ENCODE measurements around the gene HDAC10.

Gene HDAC10

GRCh38 chr22:50220603-50221409 lies 30.3 kb downstream of the HDAC10 start:
- TF ChIP-seq CTCF (IDR thresholded peaks at IDR 0.05; ENCODE audit: control insufficient read depth, insufficient read depth, low read depth, low read length, missing control alignments) = no peak
- H3K4me3 ChIP-seq (ENCODE audit: control insufficient read depth, low read depth, low read length) = no peak overlapping the region
- no peak for DNase-seq (ENCODE audit: low read depth)

GRCh38 chr22:50219800-50220602 lies 31.1 kb downstream of the HDAC10 start:
- H3K4me3 ChIP-seq (ENCODE audit: control insufficient read depth, low read depth, low read length) = no peak overlapping the region
- DNase-seq (ENCODE audit: low read depth) = no peak
- TF ChIP-seq CTCF (IDR thresholded peaks at IDR 0.05; ENCODE audit: control insufficient read depth, insufficient read depth, low read depth, low read length, missing control alignments) = no peak

GRCh38 chr22:50218996-50219727 lies 31.9 kb downstream of the HDAC10 start:
- no peak for DNase-seq (ENCODE audit: low read depth)
- no peak overlapping the region for H3K4me3 ChIP-seq (ENCODE audit: control insufficient read depth, low read depth, low read length)
- TF ChIP-seq CTCF (IDR thresholded peaks at IDR 0.05; ENCODE audit: control insufficient read depth, insufficient read depth, low read depth, low read length, missing control alignments) = no peak

GRCh38 chr22:50218153-50218995 lies 32.7 kb downstream of the HDAC10 start:
- DNase-seq (ENCODE audit: low read depth) = no peak
- TF ChIP-seq CTCF (IDR thresholded peaks at IDR 0.05; ENCODE audit: control insufficient read depth, insufficient read depth, low read depth, low read length, missing control alignments) = no peak
- no peak overlapping the region for H3K4me3 ChIP-seq (ENCODE audit: control insufficient read depth, low read depth, low read length)

GRCh38 chr22:50217543-50218152 lies 33.4 kb downstream of the HDAC10 start:
- no peak for DNase-seq (ENCODE audit: low read depth)
- TF ChIP-seq CTCF (IDR thresholded peaks at IDR 0.05; ENCODE audit: control insufficient read depth, insufficient read depth, low read depth, low read length, missing control alignments) = no peak
- no peak overlapping the region for H3K4me3 ChIP-seq (ENCODE audit: control insufficient read depth, low read depth, low read length)

Measured in AG09309 (cell line).